B cell (primary cell): ENCODE results near the gene PTPRU. TPM values are rescaled to one million over a fixed set of nuclear protein-coding genes. Genes with fewer than 3 reads are reported as not detected.

ENCODE experiments used
- ATAC-seq: fragments of 200-7000 bp; cut with Tn5 transposase; one replicate; pipeline ENCODE4 v1.10.0; 2021; ENCODE audit warnings: low read depth, mild to moderate bottlenecking, moderate number of reproducible peaks, moderate library complexity
- CTCF ChIA-PET: fragments of 350-600 bp; sonication (Branson Sonifier 250); formaldehyde crosslinking; loops from one replicate; lab custom pipeline; 2021; ENCODE audit warnings: antibody characterized with exemption, inconsistent platforms; lab: Charles Lee
- POLR2A ChIA-PET: fragments of 350-600 bp; sonication (Branson Sonifier 250); formaldehyde crosslinking; loops from one replicate; lab custom pipeline; 2021; ENCODE audit warnings: antibody characterized with exemption; lab: Charles Lee
- DNase-seq: peaks from one replicate; pipeline ENCODE4 v3.0.0; 2013
- H2AFZ ChIP-seq: 2 replicates; pipeline ENCODE4 v1.6.1; 2012; ENCODE audit warnings: mild to moderate bottlenecking, low read depth, low read length; ENCODE audit not compliant: insufficient read depth, poor library complexity, severe bottlenecking
- H3K27ac ChIP-seq, 2 donors: 1 replicate in 1 of 2; 2 replicates in 1 of 2; pipeline ENCODE4 v1.5.1; 2012 to 2013; ENCODE audit warnings: low read length in 2 of 2, mild to moderate bottlenecking in 2 of 2, moderate library complexity in 1 of 2
- H3K27me3 ChIP-seq, 4 experiments: fragments of 200-600 bp in 1 of 4; sonication (generic) in 1 of 4; replicated peaks in 1 of 4; 1 replicate in 2 of 4; 2 replicates in 2 of 4; pipeline versions ENCODE4 v1.6.1 to v1.7.0; 2013 to 2016; ENCODE audit warnings: low read length in 3 of 4, mild to moderate bottlenecking in 2 of 4, mixed read lengths in 1 of 4, moderate library complexity in 1 of 4; ENCODE audit not compliant: insufficient read depth in 4 of 4, control insufficient read depth in 3 of 4; ENCODE audit errors: control extremely low read depth in 1 of 4
- H3K36me3 ChIP-seq, 2 experiments: replicated peaks in 1 of 2; 1 replicate in 1 of 2; 2 replicates in 1 of 2; pipeline versions ENCODE4 v1.6.1 to v1.7.1; 2013; ENCODE audit warnings: low read length in 1 of 2; ENCODE audit not compliant: insufficient read depth in 2 of 2, control insufficient read depth in 1 of 2; ENCODE audit errors: control extremely low read depth in 1 of 2, extremely low read depth in 1 of 2
- H3K4me1 ChIP-seq, 2 donors: fragments of 200-600 bp in 1 of 2; sonication (generic) in 1 of 2; 1 replicate in 1 of 2; 2 replicates in 1 of 2; pipeline versions ENCODE4 v1.5.1 to v1.6.1; 2013 to 2017; ENCODE audit warnings: low read length in 2 of 2; ENCODE audit not compliant: control insufficient read depth in 2 of 2, insufficient read depth in 2 of 2
- H3K4me2 ChIP-seq: replicated peaks from 2 replicates; pipeline ENCODE3; 2012; ENCODE audit warnings: mild to moderate bottlenecking, low read depth, low read length; ENCODE audit not compliant: poor library complexity, severe bottlenecking
- H3K4me3 ChIP-seq, 5 experiments: fragments of 200-600 bp in 1 of 5; sonication (generic) in 1 of 5; 1 replicate in 3 of 5; 2 replicates in 2 of 5; pipeline versions ENCODE4 v1.5.1 to v1.7.0; 2011 to 2016; ENCODE audit warnings: low read length in 4 of 5, mild to moderate bottlenecking in 4 of 5, low read depth in 2 of 5, control low read depth in 1 of 5, moderate library complexity in 1 of 5; ENCODE audit not compliant: insufficient read depth in 1 of 5; ENCODE audit errors: control extremely low read depth in 1 of 5, extremely low read depth in 1 of 5
- H3K79me2 ChIP-seq: fragments of 200-600 bp; sonication (generic); one replicate; pipeline ENCODE4 v1.6.0; 2016; ENCODE audit warnings: low read length; ENCODE audit not compliant: control insufficient read depth, insufficient read depth
- H3K9ac ChIP-seq: fragments of 200-600 bp; sonication (generic); 2 replicates; pipeline ENCODE4 v1.6.1; 2017; ENCODE audit warnings: mild to moderate bottlenecking, low read length, moderate library complexity
- H3K9me3 ChIP-seq, 3 donors: one replicate each; pipeline versions ENCODE4 v1.6.1 to v1.7.1; 2013; ENCODE audit warnings: low read length in 2 of 3; ENCODE audit not compliant: control insufficient read depth in 2 of 3, insufficient read depth in 1 of 3; ENCODE audit errors: control extremely low read depth in 1 of 3
- H4K20me1 ChIP-seq: 2 replicates; pipeline ENCODE4 v1.6.0; 2012; ENCODE audit warnings: mild to moderate bottlenecking, low read length; ENCODE audit not compliant: insufficient read depth, control insufficient read depth, poor library complexity, severe bottlenecking
- H3K27ac Mint-ChIP-seq: one replicate; pipeline ENCODE4 v1.8.0; 2021; ENCODE audit warnings: mixed read lengths
- H3K27me3 Mint-ChIP-seq: one replicate; pipeline ENCODE4 v1.8.0; 2021; ENCODE audit warnings: mixed read lengths
- H3K4me1 Mint-ChIP-seq: one replicate; pipeline ENCODE4 v1.8.0; 2021; ENCODE audit warnings: mixed read lengths
- H3K4me3 Mint-ChIP-seq: one replicate; pipeline ENCODE4 v1.8.0; 2021; ENCODE audit warnings: mixed read lengths
- H3K9me3 Mint-ChIP-seq: one replicate; pipeline ENCODE4 v1.8.0; 2022; ENCODE audit warnings: mixed read lengths; ENCODE audit not compliant: insufficient read depth
- CTCF ChIP-seq: fragments of 200-600 bp; IDR thresholded peaks from one replicate; pipeline ENCODE4 v1.8.0; 2022; ENCODE audit warnings: antibody characterized with exemption, mild to moderate bottlenecking
- EZH2 ChIP-seq: IDR thresholded peaks from 2 replicates; pipeline ENCODE4 v1.6.1; 2012; ENCODE audit warnings: borderline replicate concordance, low read depth, mild to moderate bottlenecking, moderate library complexity, low read length; ENCODE audit not compliant: insufficient read depth, poor library complexity, severe bottlenecking
- WGBS: methylation state at CpG from one replicate; pipeline ENCODE4 v1.1.5; 2013; ENCODE audit warnings: missing lambda C conversion rate; ENCODE audit not compliant: insufficient coverage; 5-methylcytosine and 5-hydroxymethylcytosine counted together
- intact Hi-C: fragments of 100-400 bp; cut with micrococcal nuclease; formaldehyde crosslinking; loops from one replicate; pipeline ENCODE4 v1.10.0; 2022
- polyA plus RNA-seq: library from polyadenylated mRNA; depleted of rRNA; stranded (reverse); fragments of >200 nt; gene quantifications from 2 replicates; pipeline ENCODE4 v1.2.3, GENCODE V29; 2012
- total RNA-seq, 2 donors: library from RNA; stranded (reverse); fragments of 120-200 nt in 1 of 2; gene quantifications; 1 replicate in 1 of 2; 2 replicates in 1 of 2; pipeline versions ENCODE4 v1.2.3 to v1.2.4, GENCODE V29; 2013 to 2022

The PTPRU gene
- total and polyA plus RNA-seq, 2 donors (not counting 1 experiment from before 2014, with no cell fraction given), result 0.10 to 0.25 TPM

GRCh38 chr1:29224356-29224837, 11.9 kb upstream of the PTPRU start:
- H4K20me1 ChIP-seq, result no peaks in the 10 kb centered on the region
- ChIA-PET CTCF (no interaction called here), POLR2A (no interaction called here)
- H2AFZ ChIP-seq, result no peak overlapping the region
- TF ChIP-seq EZH2, result no peak
- TF ChIP-seq CTCF, result no peak
- intact Hi-C loops, result no loop called here
- no peaks in the 10 kb centered on the region for H3K27me3 ChIP-seq
- no peak overlapping the region for H3K4me3 ChIP-seq
- Mint-ChIP-seq H3K4me1 (no peaks in the 10 kb centered on the region), H3K27me3 (no peaks in the 10 kb centered on the region), H3K27ac (no peak overlapping the region), H3K4me3 (no peak overlapping the region), H3K9me3 (no peaks in the 10 kb centered on the region)
- peaks cover 2% of the 10 kb centered on the region for H3K79me2 ChIP-seq
- WGBS, result 100% methylated on average over 2 of the region's 5 CpGs
- peaks cover 3 to 20% of the 10 kb centered on the region in 2 experiments for H3K36me3 ChIP-seq
- no peak overlapping the region for H3K9ac ChIP-seq
- H3K9me3 ChIP-seq, result no peaks in the 10 kb centered on the region
- ATAC-seq, result no peak
- H3K27ac ChIP-seq, result no peak overlapping the region
- no peak for DNase-seq
- no peaks in the 10 kb centered on the region for H3K4me1 ChIP-seq
- no peak overlapping the region for H3K4me2 ChIP-seq

- Histone ChIP-seq H3K36me3 (peaks cover 3 to 18% of the 10 kb centered on the region in 2 experiments), H3K27me3 (no peaks in the 10 kb centered on the region), H3K4me1 (peaks cover 7% of the 10 kb centered on the region in 2 donors), H3K27ac (no peak overlapping the region), H3K79me2 (peaks cover 9% of the 10 kb centered on the region), H3K4me3 (no peak overlapping the region), H2AFZ (no peak overlapping the region), H4K20me1 (no peaks in the 10 kb centered on the region), H3K9ac (no peak overlapping the region), H3K9me3 (no peaks in the 10 kb centered on the region), H3K4me2 (no peak overlapping the region)
- WGBS, result 98% methylated on average over 4 of the region's 4 CpGs
- Mint-ChIP-seq H3K27me3 (no peaks in the 10 kb centered on the region), H3K9me3 (no peaks in the 10 kb centered on the region), H3K4me3 (no peak overlapping the region), H3K27ac (no peak overlapping the region), H3K4me1 (peaks cover 7% of the 10 kb centered on the region)
- CTCF ChIA-PET, result no interaction called here
- DNase-seq, result no peak
- intact Hi-C loops, result no loop called here
- ATAC-seq, result no peak
- POLR2A ChIA-PET, result no interaction called here
- TF ChIP-seq EZH2 (no peak), CTCF (no peak)
These were observed 11.0 kb upstream of the PTPRU start for GRCh38 chr1:29225361-29225760.
